Measurements from ENCODE around the gene LARGE1. TPM values are rescaled to one million over a fixed set of nuclear protein-coding genes. Genes with fewer than 3 reads are reported as not detected.

The LARGE1 gene
- total and polyA plus RNA-seq, 2 of the 4 experiments (the other 2 are of a cell fraction), result 6.2 to 12.4 TPM

GRCh38 chr22:33779243-33779642 lies 141.0 kb downstream of the LARGE1 start:
- Histone ChIP-seq H3K9ac (ENCODE audit: low read depth, low read length) (no peak overlapping the region), H2BK15ac (ENCODE audit: low read depth, low read length) (no peak overlapping the region), H4K5ac (ENCODE audit: low read depth, low read length) (no peak overlapping the region), H3K4me1 (ENCODE audit: control insufficient read depth, insufficient read depth, low read length) (no peaks in the 10 kb centered on the region), H3K9me1 (ENCODE audit: insufficient read depth, low read length) (no peaks in the 10 kb centered on the region), H3K27ac (ENCODE audit: insufficient read depth, low read length) (no peak overlapping the region), H2BK20ac (ENCODE audit: low read depth, low read length) (no peak overlapping the region), H2AFZ (replicated peaks; ENCODE audit: low read length, poor library complexity) (no peak overlapping the region), H4K8ac (ENCODE audit: low read depth in 2 of 2, low read length in 2 of 2) (no peak overlapping the region), H3K79me1 (ENCODE audit: low read depth in 1 of 2, low read length in 2 of 2) (peaks cover 7 to 8% of the 10 kb centered on the region in 2 experiments; a peak in 2 of 4 replicates), H4K91ac (ENCODE audit: insufficient read depth, low read depth, low read length) (no peak overlapping the region), H2AK5ac (ENCODE audit: low read depth, low read length) (no peak overlapping the region), H3K56ac (ENCODE audit: extremely low read depth, insufficient read depth, low read length) (no peak overlapping the region), H3K4me2 (ENCODE audit: low read depth, low read length) (no peak overlapping the region), H3K36me3 (ENCODE audit: control insufficient read depth, insufficient read depth, low read length) (no peaks in the 10 kb centered on the region), H3K18ac (ENCODE audit: low read depth, low read length) (no peak overlapping the region), H2AK9ac (replicated peaks; ENCODE audit: low read depth, low read length, poor library complexity) (no peak overlapping the region), H3K23ac (ENCODE audit: low read depth, low read length) (no peak overlapping the region), H3K4ac (ENCODE audit: low read depth, low read length) (no peak overlapping the region), H4K20me1 (ENCODE audit: insufficient read depth, low read length) (no peaks in the 10 kb centered on the region; the same call in 1 of the 2 replicates), H3K9me3 (ENCODE audit: control insufficient read depth, insufficient read depth, low read length) (no peaks in the 10 kb centered on the region), H3K4me3 (ENCODE audit: insufficient read depth, low read depth, low read length) (no peak overlapping the region), H2BK5ac (ENCODE audit: low read depth, low read length, poor library complexity, severe bottlenecking) (no peak overlapping the region), H3K27me3 (ENCODE audit: control insufficient read depth, insufficient read depth, low read length) (no peaks in the 10 kb centered on the region), H2BK120ac (ENCODE audit: low read depth, low read length) (no peak overlapping the region), H3K14ac (replicated peaks; ENCODE audit: low read depth, low read length) (no peak overlapping the region)
- POLR2A ChIA-PET (ENCODE audit: unreplicated experiment), result no interaction called here
- TF ChIP-seq MAZ (IDR thresholded peaks at IDR 0.05; ENCODE audit: borderline replicate concordance, low read depth, low read length) (no peak), FOS (IDR thresholded peaks at IDR 0.05; ENCODE audit: low read depth, low read length) (no peak), CHD1 (IDR thresholded peaks at IDR 0.05; ENCODE audit: low read depth, low read length) (no peak), RFX5 (IDR thresholded peaks at IDR 0.05; ENCODE audit: low read depth, low read length) (no peak), USF2 (IDR thresholded peaks at IDR 0.05; ENCODE audit: low read depth, low read length) (no peak), POLR2A (IDR thresholded peaks at IDR 0.05; ENCODE audit: low read depth, low read length) (no peak), SMC3 (IDR thresholded peaks at IDR 0.05; ENCODE audit: low read depth, low read length) (no peak), NFE2L2 (IDR thresholded peaks at IDR 0.05; ENCODE audit: low read depth, low read length) (no peak), MAFK (IDR thresholded peaks at IDR 0.05; ENCODE audit: low read depth, low read length) (no peak)
- TF ChIP-seq, protein P1, sequence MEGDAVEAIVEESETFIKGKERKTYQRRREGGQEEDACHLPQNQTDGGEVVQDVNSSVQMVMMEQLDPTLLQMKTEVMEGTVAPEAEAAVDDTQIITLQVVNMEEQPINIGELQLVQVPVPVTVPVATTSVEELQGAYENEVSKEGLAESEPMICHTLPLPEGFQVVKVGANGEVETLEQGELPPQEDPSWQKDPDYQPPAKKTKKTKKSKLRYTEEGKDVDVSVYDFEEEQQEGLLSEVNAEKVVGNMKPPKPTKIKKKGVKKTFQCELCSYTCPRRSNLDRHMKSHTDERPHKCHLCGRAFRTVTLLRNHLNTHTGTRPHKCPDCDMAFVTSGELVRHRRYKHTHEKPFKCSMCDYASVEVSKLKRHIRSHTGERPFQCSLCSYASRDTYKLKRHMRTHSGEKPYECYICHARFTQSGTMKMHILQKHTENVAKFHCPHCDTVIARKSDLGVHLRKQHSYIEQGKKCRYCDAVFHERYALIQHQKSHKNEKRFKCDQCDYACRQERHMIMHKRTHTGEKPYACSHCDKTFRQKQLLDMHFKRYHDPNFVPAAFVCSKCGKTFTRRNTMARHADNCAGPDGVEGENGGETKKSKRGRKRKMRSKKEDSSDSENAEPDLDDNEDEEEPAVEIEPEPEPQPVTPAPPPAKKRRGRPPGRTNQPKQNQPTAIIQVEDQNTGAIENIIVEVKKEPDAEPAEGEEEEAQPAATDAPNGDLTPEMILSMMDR (conservative IDR thresholded peaks at IDR 0.05; ENCODE audit: low read depth, low read length), result no peak
- no peak for DNase-seq
- WGBS, 2 experiments (ENCODE audit: extremely low coverage in 2 of 2, insufficient read length in 1 of 2), result 83% methylated on average over 1 of the region's 3 CpGs; no CpG with 5 or more reads in 1 of the 2 experiments
- dilution Hi-C loops (cut with HindIII; ENCODE audit: low sequenced_read_pairs, unreplicated experiment) (no loop called here), intact Hi-C loops (cut with micrococcal nuclease) (no loop called here), in situ Hi-C loops (cut with MboI; ENCODE audit: low sequenced_read_pairs) (no loop called here)
- no TSS peak for BruUV-seq (replicated peaks)
- no peak for ATAC-seq (ENCODE audit: low read depth)
- CTCF ChIA-PET, result interaction anchor here (0.7 kb wide), 1 partner anchor 182 kb away, joined by 3 read pairs; no protein-coding TSS in a partner anchor

All from IMR-90 (cell line).